Karpas-422 (cell line): Measurements from ENCODE around the gene MRPL37. TPM values are rescaled to one million over a fixed set of nuclear protein-coding genes. Genes with fewer than 3 reads are reported as not detected.

Experiments
- DNase-seq: peaks from one replicate; pipeline ENCODE4 v3.0.0-alpha.2; 2015
- H2AFZ ChIP-seq: fragments of 200-600 bp; sonication (generic); 2 replicates; pipeline ENCODE4 v1.6.1; 2014; ENCODE audit warnings: antibody characterized with exemption, low read length, mixed read lengths
- H3K27ac ChIP-seq: fragments of 200-600 bp; sonication (generic); 2 replicates; pipeline ENCODE4 v1.5.1; 2014; ENCODE audit warnings: mild to moderate bottlenecking, low read length, moderate library complexity
- H3K27me3 ChIP-seq: fragments of 200-600 bp; sonication (generic); 2 replicates; pipeline ENCODE4 v1.6.1; 2014; ENCODE audit warnings: low read length, mixed read lengths
- H3K36me3 ChIP-seq: fragments of 200-600 bp; sonication (generic); 2 replicates; pipeline ENCODE4 v1.6.1; 2014; ENCODE audit warnings: low read length, mixed read lengths; ENCODE audit not compliant: insufficient read depth
- H3K4me1 ChIP-seq: fragments of 200-600 bp; sonication (generic); 2 replicates; pipeline ENCODE4 v1.6.1; 2014; ENCODE audit warnings: mild to moderate bottlenecking, low read length, mixed read lengths
- H3K4me2 ChIP-seq: fragments of 200-600 bp; sonication (generic); 2 replicates; pipeline ENCODE4 v1.6.1; 2014; ENCODE audit warnings: low read length, low read depth, mild to moderate bottlenecking; ENCODE audit not compliant: poor library complexity, severe bottlenecking
- H3K4me3 ChIP-seq: fragments of 200-600 bp; sonication (generic); 2 replicates; pipeline ENCODE4 v1.5.1; 2014; ENCODE audit warnings: mild to moderate bottlenecking, antibody characterized with exemption, low read length, mixed read lengths
- H3K79me2 ChIP-seq: fragments of 200-600 bp; sonication (generic); 2 replicates; pipeline ENCODE4 v1.6.1; 2014; ENCODE audit warnings: mild to moderate bottlenecking, low read length, mixed read lengths
- H3K9ac ChIP-seq: fragments of 200-600 bp; sonication (generic); 2 replicates; pipeline ENCODE4 v1.6.0; 2014; ENCODE audit warnings: low read length
- H3K9me2 ChIP-seq: fragments of 200-600 bp; sonication (generic), shearing (Covaris generic); replicated peaks from 2 replicates; pipeline ENCODE4 v1.6.0; 2014; ENCODE audit warnings: mild to moderate bottlenecking, low read length, moderate library complexity; ENCODE audit not compliant: insufficient read depth
- H3K9me3 ChIP-seq: fragments of 300-700, 200-600 bp; sonication (generic); 2 replicates; pipeline ENCODE4 v1.6.1; 2014; ENCODE audit warnings: low read length, mixed read lengths
- H4K20me1 ChIP-seq: fragments of 200-600 bp; sonication (generic); 2 replicates; pipeline ENCODE4 v1.6.1; 2014; ENCODE audit warnings: mild to moderate bottlenecking, antibody characterized with exemption, low read length, low read depth; ENCODE audit not compliant: insufficient read depth
- total RNA-seq: library from RNA; depleted of rRNA; stranded (reverse); fragments of >200 nt; shearing (Covaris generic); gene quantifications from 2 replicates; pipeline ENCODE4 v1.2.3, GENCODE V29; 2014; ENCODE audit warnings: low replicate concordance

MRPL37 gene
- total RNA-seq, 1 experiment from 2014 or later, result 80.1 TPM

DNA sequence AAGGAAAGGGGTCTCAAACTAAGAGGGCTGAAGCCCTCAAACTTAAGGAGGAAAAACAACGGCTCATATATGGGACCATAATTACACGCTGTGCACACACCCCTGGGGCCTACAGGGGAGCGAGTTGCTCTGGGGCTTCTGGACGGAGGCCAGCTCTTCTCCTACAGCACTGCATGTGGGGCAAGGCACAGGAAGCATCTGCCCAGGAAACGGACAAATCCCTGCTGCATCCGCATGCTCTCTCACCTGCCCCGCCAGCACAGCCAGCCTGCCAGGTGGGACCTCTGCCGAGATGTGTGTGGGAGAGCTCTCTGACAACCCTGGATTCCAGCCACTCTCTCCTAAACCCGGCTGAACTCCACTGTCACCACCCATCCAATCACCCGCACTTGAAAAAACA lies 54.1 kb downstream of the MRPL37 start:
- H3K27me3 ChIP-seq, result no peaks in the 10 kb centered on the region
- H3K79me2 ChIP-seq, result no peaks in the 10 kb centered on the region
- no peaks in the 10 kb centered on the region for H3K36me3 ChIP-seq
- H3K4me2 ChIP-seq, result no peak overlapping the region
- no peak overlapping the region for H3K9ac ChIP-seq
- H3K27ac ChIP-seq, result no peak overlapping the region
- H3K9me2 ChIP-seq, result no peaks in the 10 kb centered on the region
- H3K4me3 ChIP-seq, result no peak overlapping the region
- H4K20me1 ChIP-seq, result no peaks in the 10 kb centered on the region
- H3K4me1 ChIP-seq, result no peaks in the 10 kb centered on the region
- no peak for DNase-seq
- H2AFZ ChIP-seq, result no peak overlapping the region
- no peaks in the 10 kb centered on the region for H3K9me3 ChIP-seq

DNA sequence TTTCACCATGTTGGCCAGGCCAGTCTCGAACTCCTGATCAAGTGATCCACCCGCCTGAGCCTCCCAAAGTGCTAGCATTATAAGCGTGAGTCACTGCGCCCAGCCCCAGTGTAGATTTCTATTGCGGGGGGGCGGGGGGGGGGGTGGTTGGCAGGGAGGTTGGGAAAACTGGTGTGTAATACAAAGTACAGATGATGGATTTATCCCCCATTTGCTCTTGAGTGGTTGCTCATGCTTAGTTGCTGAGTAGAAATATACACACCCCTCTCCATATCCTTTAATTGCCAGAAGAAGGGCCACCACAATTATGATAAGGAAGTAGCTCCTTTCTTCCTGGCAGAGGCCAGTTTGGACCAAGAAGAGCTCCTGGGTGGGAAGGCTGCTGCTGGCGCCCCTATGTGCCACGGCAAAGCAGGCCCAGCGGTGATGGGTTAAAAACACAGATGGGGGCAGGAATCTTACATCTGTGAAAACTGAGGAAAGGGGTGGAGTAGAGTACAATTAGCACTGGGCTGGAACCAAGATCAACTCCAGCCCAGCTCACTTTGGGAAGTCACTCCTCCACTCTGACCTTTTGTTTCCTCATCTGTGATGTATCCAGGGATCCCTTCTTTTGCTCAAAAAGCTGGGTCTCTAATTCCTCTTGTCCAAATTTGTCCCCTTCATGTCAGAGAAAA lies 55.2 kb downstream of the MRPL37 start:
- Histone ChIP-seq H3K9me2 (no peaks in the 10 kb centered on the region), H3K9me3 (no peaks in the 10 kb centered on the region), H4K20me1 (no peaks in the 10 kb centered on the region), H3K27ac (no peak overlapping the region), H3K27me3 (no peaks in the 10 kb centered on the region), H3K4me1 (no peaks in the 10 kb centered on the region), H3K9ac (no peak overlapping the region), H3K4me2 (no peak overlapping the region), H3K79me2 (no peaks in the 10 kb centered on the region), H3K36me3 (no peaks in the 10 kb centered on the region), H2AFZ (no peak overlapping the region), H3K4me3 (no peak overlapping the region)
- no peak for DNase-seq

DNA sequence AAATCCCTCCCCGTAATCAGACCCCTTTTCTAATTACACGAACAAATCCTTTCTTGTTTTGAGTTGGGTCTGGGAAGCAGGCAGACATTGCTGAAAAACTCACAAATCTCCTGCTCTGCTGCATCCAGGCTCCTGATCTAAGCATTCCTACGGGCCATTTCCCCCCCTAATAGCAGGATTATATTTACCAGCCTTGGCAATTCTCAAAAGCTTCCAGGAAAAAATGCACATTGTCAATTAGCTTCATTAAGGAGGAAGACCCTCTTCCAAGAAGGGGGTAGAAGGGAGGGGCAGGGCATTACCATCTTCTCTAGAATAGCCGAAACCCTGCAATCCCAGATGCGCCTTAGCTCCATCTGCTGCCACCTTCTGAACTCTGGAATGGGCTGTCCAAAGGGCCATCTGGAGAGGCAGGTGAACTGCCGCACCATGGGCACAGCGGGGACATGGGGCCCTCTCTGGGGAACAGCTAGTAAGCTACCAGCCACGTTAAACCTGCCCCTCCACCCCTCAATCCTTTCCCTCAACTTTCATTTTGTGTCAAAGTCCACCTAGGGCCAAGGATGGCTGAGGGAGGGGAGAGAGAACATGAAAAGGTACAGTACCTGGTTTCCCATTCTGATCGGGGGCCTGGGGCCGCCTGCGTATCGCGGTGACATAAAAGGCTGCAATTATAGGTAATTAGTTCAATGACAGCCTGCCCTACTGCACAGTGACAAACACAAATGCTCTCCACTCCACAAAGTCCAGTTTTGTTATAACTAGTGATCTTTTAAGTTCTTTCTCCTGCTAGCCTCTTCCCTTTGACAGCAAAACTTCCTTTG lies 56.8 kb downstream of the MRPL37 start:
- Histone ChIP-seq H3K27me3 (no peaks in the 10 kb centered on the region), H3K4me1 (no peaks in the 10 kb centered on the region), H3K9ac (no peak overlapping the region), H3K9me2 (no peaks in the 10 kb centered on the region), H3K27ac (no peak overlapping the region), H3K4me2 (no peak overlapping the region), H4K20me1 (no peaks in the 10 kb centered on the region), H3K9me3 (no peaks in the 10 kb centered on the region), H3K79me2 (no peaks in the 10 kb centered on the region), H3K36me3 (no peaks in the 10 kb centered on the region), H2AFZ (no peak overlapping the region), H3K4me3 (no peak overlapping the region)
- DNase-seq, result no peak

DNA sequence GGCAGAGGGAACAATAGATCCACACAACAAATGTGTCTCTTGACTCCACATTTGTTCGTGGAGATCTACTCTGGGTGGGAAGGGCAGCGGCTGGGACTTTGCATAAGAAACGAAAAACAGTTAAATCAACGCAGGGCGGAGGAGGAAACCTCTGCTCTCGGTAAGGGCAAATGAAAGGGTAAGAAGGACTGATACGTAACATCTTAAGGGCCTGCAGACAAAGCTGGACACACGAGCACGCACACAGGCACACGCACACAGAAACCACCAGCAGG lies 57.3 kb downstream of the MRPL37 start:
- H4K20me1 ChIP-seq, result no peaks in the 10 kb centered on the region
- H3K27me3 ChIP-seq, result no peaks in the 10 kb centered on the region
- H3K9me2 ChIP-seq, result no peaks in the 10 kb centered on the region
- H3K36me3 ChIP-seq, result no peaks in the 10 kb centered on the region
- no peak for DNase-seq
- no peaks in the 10 kb centered on the region for H3K4me1 ChIP-seq
- no peak overlapping the region for H3K9ac ChIP-seq
- H2AFZ ChIP-seq, result no peak overlapping the region
- H3K4me2 ChIP-seq, result no peak overlapping the region
- H3K4me3 ChIP-seq, result no peak overlapping the region
- no peak overlapping the region for H3K27ac ChIP-seq
- no peaks in the 10 kb centered on the region for H3K9me3 ChIP-seq
- no peaks in the 10 kb centered on the region for H3K79me2 ChIP-seq

DNA sequence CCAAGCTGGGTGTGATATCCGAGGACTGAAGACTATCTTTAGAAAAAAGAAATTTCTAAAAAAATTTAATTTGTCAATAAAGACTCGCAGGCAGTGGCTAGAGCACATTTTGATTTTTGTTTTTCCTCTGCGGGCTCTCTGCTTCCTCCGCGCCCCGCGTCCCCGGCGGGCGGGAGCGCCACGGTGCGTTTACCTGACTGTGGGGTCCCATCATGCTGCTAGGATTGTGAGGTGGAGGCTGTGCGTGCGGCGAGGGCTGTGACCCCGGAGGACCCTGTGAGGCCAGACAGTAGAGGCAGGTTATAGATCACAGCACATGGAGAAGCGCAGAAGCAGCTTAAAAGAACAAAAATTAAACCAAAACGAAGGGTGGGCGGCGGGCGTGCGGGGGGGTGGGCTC lies 57.9 kb downstream of the MRPL37 start:
- Histone ChIP-seq H4K20me1 (no peaks in the 10 kb centered on the region), H3K4me2 (no peak overlapping the region), H3K4me1 (no peaks in the 10 kb centered on the region), H3K36me3 (no peaks in the 10 kb centered on the region), H2AFZ (no peak overlapping the region), H3K27me3 (no peaks in the 10 kb centered on the region), H3K9ac (no peak overlapping the region), H3K4me3 (no peak overlapping the region), H3K79me2 (no peaks in the 10 kb centered on the region), H3K9me3 (no peaks in the 10 kb centered on the region), H3K27ac (no peak overlapping the region), H3K9me2 (no peaks in the 10 kb centered on the region)
- DNase-seq, result no peak

DNA sequence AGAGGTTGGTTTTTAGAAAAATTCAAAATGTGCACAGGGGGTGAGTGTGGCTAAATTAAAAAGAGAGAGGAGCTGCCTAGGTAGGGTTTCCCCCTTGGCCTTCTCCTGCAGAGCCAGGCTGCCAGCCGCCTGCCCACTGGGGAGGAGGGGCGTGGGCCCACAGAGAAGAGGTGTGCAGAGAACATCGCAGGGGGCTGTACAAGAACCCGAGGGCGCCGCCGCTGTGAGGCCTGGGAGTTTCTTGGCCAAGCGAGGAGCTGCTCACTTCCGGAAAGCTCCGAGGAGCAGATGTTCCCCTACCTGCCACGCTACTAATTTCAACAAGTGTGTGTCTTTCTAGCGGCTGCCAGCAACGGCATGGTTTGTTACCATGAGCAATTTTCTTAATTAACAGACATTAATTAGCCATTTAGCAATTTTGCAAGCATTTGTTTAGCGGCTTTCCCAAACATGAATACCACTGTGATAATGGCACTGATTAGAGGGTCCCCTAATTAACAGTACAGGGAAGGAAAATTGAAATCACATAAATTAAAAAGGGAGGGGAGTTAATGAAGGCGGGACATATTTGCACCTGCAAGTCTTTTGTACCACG lies 59.7 kb downstream of the MRPL37 start:
- Histone ChIP-seq H3K9me3 (no peaks in the 10 kb centered on the region), H3K79me2 (no peaks in the 10 kb centered on the region), H3K4me3 (no peak overlapping the region), H2AFZ (no peak overlapping the region), H3K9me2 (no peaks in the 10 kb centered on the region), H3K4me1 (no peaks in the 10 kb centered on the region), H3K9ac (no peak overlapping the region), H3K36me3 (no peaks in the 10 kb centered on the region), H4K20me1 (no peaks in the 10 kb centered on the region), H3K27me3 (no peaks in the 10 kb centered on the region), H3K4me2 (no peak overlapping the region), H3K27ac (no peak overlapping the region)
- DNase-seq, result no peak

DNA sequence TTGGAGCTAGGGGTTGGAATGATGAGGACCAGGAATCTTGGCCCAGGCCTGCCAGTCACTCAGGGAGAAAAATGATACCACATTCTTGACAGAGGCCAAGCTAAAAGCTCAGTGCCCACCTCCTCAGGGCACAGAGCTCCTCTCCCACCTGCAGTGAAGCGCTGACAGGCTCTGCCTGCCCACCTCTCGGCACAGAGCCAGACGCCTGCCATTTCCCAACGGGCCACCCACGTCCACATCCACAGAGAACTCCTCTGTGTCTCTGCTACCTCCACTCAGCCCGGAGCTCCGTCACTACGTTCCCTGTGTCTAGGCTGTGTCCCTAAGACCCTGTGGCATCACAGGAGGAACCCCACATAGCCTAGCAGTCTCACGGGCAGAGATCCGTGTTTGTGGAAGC lies 60.8 kb downstream of the MRPL37 start:
- H3K36me3 ChIP-seq, result no peaks in the 10 kb centered on the region
- no peaks in the 10 kb centered on the region for H3K4me1 ChIP-seq
- H3K27ac ChIP-seq, result no peak overlapping the region
- no peaks in the 10 kb centered on the region for H3K79me2 ChIP-seq
- no peak overlapping the region for H3K4me2 ChIP-seq
- no peaks in the 10 kb centered on the region for H3K9me2 ChIP-seq
- H3K9ac ChIP-seq, result no peak overlapping the region
- no peak overlapping the region for H3K4me3 ChIP-seq
- DNase-seq, result no peak
- no peaks in the 10 kb centered on the region for H3K27me3 ChIP-seq
- no peaks in the 10 kb centered on the region for H4K20me1 ChIP-seq
- H3K9me3 ChIP-seq, result no peaks in the 10 kb centered on the region
- H2AFZ ChIP-seq, result no peak overlapping the region

DNA sequence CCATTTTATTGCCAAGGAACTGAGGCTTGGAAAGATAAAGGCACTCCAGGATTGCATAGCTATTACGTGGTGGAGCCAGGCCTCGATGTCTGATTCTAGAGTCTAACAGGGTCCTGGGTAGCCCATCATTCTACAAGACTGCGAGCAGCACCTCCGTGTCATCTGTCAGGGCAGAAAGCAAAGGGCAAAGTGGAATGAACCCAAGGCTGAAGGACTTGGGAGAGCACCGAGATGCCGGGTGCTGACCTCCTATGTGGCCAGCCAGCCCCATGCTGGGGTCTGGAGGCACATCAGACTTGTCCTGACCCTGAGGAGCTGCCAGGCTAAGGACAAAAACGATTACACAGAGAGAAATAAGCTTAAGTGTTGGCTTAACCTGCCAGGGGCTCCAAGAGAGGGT lies 62.3 kb downstream of the MRPL37 start:
- Histone ChIP-seq H4K20me1 (no peaks in the 10 kb centered on the region; the same call in 1 of the 2 replicates), H3K27me3 (no peaks in the 10 kb centered on the region), H3K9ac (no peak overlapping the region), H3K9me3 (no peaks in the 10 kb centered on the region), H3K9me2 (no peaks in the 10 kb centered on the region), H3K36me3 (no peaks in the 10 kb centered on the region), H3K4me2 (no peak overlapping the region), H2AFZ (no peak overlapping the region), H3K4me1 (no peaks in the 10 kb centered on the region), H3K79me2 (no peaks in the 10 kb centered on the region), H3K4me3 (no peak overlapping the region), H3K27ac (no peak overlapping the region)
- DNase-seq, result no peak
